Stimulated activated CD4-positive, alpha-beta T cell treated with anti-CD3 and anti-CD28 coated beads, Interleukin-4, amount 100 ng/mL, for 24 hours (primary cell): Measurements from ENCODE around the gene OGFOD3.
"Not testable (repeated sequence)": the region's sequence is repeated elsewhere in the genome, so short reads cannot be mapped to it uniquely, and the experiment has no call there.

Source experiments
- DNase-seq: peaks from one replicate; pipeline ENCODE4 v3.0.0-alpha.2; 2020

The OGFOD3 gene, protein sequence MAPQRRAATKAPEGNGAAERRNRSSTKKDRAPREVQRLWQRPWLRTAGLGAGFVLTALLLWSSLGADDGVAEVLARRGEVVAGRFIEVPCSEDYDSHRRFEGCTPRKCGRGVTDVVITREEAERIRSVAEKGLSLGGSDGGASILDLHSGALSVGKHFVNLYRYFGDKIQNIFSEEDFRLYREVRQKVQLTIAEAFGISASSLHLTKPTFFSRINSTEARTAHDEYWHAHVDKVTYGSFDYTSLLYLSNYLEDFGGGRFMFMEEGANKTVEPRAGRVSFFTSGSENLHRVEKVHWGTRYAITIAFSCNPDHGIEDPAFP

DNA sequence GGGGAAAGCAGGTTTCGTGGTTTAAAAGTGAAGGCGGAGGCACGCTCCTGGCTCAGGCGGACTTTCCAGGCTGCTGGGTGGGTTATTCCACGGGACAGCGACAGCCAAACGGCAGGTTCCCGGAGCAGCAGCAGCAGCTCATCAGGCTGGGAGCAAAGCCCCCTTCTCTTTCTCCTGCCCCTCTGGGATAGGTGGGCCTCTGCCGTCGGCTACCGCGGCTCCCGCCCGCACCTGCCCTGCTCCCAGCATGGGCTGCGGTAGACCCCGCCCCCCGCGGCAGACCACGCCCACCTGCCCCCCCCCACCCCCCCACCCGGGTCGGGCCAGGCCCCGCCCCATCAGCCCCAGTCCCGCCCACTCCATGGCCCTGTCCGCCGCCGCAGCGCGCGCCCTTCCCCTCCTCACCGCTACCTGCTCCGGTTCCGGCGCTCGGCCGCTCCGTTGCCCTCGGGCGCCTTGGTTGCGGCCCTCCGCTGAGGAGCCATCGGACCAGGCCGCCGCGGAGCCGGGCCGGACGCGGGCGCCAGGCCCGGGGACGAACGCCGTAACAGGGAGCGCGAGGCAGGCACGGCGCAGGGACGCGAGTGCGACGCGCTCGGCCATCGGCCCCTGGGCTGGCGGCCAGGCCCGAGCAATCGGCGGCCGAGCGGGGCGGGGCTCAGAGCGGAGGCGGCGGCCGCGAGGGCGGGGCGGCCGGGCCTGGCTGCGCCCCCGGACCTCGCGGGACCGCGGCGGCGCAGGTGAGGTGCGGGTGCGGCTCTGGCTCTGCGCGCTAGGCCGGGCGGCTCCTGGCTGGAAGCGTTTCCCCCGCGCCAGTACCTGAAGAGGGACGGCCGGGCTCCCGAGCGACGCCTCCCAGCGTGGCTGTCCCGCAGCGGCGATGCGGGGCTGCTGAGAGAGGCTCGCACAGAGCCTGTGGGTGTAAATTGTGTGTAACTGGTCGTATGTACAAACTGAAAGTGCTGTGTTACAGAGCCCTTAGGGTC lies at the start of gene OGFOD3, which contains the start of gene HEXD:
TSS of gene OGFOD3 (minus strand) at position 586 of the 986 bp plus-strand sequence. CDS start at position 485, 101 bp downstream.
TSS of gene HEXD (plus strand) at position 347 of the 986 bp plus-strand sequence. CDS start 1,453 bp downstream, outside the sequence.
- DNase-seq: peak; percentile 80

DNA sequence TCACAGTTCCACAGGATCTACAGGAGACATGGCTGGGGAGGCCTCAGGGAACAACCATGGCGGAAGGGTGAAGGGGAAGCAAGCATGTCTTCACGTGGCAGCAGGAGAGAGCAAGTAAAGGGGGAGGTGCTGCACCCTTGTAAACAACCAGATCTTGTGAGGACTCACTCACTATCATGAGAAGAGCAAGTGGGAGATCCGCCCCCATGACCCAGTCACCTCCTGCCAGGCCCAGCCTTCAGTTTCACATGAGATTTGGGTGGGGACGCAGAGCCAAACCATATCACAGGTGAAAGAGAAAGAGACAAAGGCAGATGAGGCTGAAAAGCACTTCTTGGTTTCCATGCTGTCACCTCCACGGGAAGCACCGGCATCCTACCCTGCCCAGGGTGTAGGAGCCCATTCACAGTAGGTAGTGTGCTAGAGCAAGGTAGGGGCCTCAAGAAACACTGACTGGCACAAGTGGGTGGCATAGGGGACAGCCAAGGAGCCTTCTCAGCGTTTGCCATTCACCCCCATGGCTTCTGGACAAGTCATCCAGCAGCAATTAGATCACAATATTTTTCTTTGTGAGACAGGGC lies 46.7 kb upstream of the OGFOD3 start:
- no peak for DNase-seq

DNA sequence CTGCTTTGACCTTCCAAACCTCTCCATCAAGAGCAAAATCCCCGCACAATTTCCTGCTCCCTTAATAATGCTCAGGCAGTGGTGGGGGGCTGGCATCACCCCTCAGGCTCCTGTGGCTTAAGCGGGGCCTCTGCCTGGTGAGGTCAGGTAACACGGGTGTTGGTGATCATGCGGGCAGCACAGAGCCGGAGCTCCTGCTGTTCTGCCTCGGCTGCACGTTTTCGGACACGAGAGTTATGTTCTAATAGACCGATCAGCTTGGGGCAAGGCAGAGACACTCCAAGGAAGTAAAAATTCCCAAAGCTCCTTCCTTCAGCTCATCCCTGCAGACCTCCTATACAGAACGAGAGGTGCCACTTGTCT lies 46.2 kb upstream of the OGFOD3 start:
- DNase-seq: no peak

- no peak for DNase-seq
Measured at GRCh38 chr17:82463925-82464566, 45.7 kb upstream of the OGFOD3 start.

DNA sequence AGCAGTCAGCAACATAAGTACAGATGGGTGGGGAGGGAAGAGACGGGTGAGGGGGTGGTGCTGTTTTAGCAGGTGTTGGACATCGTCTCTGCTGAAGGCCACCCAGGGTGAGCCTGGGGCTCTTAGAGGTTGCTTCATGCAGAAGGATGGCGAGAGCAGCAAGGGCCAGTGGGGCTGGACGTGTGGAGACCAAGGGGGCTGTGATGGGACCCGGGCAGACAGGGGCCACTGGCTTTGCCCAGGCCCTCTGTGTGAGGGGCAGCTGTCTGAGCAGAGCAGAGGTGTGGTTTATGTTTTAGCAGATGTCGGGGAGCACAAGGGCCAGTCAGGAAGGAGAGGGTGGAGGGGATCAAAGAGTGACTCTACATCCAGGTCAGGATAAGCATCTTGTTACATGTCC lies 45.0 kb upstream of the OGFOD3 start:
- no peak for DNase-seq

- no peak for DNase-seq
Measured at GRCh38 chr17:82461827-82462524, 43.6 kb upstream of the OGFOD3 start.

DNA sequence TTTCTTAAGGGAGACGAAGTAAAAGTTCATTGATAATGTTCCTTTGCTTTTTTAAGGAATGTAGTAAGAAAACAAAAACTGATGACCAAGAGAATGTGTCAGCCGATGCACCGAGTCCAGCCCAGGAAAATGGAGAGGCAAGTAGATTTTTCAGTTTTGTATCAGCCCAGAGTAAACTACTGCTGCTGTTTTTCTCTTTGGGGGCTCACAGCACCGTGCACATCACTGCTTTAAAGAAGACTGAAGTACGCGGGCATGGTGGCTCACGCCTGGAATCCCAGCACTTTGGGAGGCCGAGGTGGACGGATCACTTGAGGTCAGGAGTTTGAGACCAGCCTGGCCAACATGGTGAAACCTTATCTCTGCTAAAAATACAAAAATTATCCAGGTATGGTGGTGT lies 41.5 kb upstream of the OGFOD3 start:
- not testable (repeated sequence) for DNase-seq

DNA sequence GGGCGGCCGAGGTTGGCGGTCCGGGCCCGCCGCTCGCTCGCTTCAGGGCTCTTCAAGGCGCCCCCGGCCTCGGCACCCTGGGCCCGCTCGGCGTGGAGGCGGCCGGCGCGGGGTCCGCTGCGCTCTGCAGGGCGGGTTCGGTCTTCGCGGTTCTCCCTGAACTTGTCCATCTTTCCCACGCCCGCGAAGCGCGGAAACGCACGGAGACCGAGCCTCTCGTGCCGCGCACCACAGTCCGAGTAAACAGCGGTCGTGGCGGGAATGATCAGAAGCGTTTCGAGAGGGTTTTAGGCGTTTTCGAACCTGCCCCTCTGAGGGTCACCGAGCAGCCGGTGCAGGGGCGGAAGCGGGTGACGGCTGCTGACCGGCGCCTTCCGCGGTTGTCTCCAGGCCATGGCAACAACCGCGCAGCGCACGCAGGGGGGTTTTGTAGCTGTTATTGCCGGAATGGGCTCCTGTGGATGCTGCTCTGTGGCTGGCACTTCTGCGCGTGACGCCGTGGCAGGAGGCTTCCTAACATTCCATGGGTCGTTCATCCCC lies 40.6 kb upstream of the OGFOD3 start:
- no peak for DNase-seq

- DNase-seq: peak; percentile 97
Measured at GRCh38 chr17:82458179-82458884, 39.9 kb upstream of the OGFOD3 start, which contains the start of gene NARF. Gene NARF, plus strand, starts transcription at chr17:82458741. Its CDS starts 63 bp downstream, at chr17:82458804.

DNA sequence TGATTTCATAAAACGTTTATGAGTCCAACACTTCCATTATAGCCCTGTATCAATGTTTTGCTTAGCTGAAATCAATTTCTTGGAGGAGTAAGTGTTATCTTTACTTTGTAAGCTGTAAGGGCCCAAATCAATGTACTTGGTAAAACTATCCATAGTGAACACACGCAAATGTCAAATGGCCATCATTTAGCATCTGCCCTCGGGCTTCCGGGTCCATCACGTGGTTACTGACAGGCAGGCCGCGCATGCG lies 39.5 kb upstream of the OGFOD3 start:
- DNase-seq: no peak

GRCh38 chr17:82457073-82457928 lies 38.9 kb upstream of the OGFOD3 start:
- DNase-seq: no peak

DNA sequence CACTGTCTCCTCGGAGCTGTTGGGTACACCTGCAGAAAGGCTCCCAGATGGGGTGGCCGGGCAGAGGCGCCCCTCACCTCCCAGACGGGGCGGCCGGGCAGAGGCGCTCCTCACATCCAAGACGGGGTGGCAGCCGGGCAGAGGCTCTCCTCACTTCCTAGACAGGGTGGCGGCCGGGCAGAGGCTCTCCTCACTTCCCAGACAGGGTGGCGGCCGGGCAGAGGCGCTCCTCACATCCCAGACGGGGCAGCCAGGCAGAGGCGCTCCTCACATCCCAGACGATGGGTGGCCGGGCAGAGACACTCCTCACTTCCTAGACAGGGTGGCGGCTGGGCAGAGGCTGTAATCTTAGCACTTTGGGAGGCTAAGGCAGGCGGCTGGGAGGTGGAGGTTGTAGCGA lies 35.3 kb upstream of the OGFOD3 start:
- not testable (repeated sequence) for DNase-seq

DNA sequence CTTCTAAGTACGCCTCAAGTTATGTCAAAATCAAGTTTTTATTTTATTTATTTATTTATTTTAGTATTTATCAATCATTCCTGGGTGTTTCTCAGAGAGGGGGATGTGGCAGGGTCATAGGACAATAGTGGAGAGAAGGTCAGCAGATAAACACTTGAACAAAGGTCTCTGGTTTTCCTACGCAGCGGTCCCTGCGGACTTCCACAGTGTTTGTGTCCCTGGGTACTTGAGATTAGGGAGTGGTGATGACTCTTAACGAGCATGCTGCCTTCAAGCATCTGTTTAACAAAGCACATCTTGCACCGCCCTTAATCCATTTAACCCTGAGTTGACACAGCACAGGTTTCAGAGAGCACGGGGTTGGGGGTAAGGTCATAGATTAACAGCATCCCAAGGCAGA lies 34.8 kb upstream of the OGFOD3 start:
- DNase-seq: not testable (repeated sequence)

- no peak for DNase-seq
Measured at GRCh38 chr17:82452162-82452561, 33.8 kb upstream of the OGFOD3 start.

GRCh38 chr17:82450357-82451106 lies 32.1 kb upstream of the OGFOD3 start, which contains the start of gene CYBC1:
Gene CYBC1, minus strand, starts transcription at chr17:82450752. Its CDS starts 1,498 bp downstream, at chr17:82449254.
- DNase-seq: peak; percentile 94

- peak; percentile 62 for DNase-seq
Measured at GRCh38 chr17:82449883-82450356, 31.5 kb upstream of the OGFOD3 start.

DNA sequence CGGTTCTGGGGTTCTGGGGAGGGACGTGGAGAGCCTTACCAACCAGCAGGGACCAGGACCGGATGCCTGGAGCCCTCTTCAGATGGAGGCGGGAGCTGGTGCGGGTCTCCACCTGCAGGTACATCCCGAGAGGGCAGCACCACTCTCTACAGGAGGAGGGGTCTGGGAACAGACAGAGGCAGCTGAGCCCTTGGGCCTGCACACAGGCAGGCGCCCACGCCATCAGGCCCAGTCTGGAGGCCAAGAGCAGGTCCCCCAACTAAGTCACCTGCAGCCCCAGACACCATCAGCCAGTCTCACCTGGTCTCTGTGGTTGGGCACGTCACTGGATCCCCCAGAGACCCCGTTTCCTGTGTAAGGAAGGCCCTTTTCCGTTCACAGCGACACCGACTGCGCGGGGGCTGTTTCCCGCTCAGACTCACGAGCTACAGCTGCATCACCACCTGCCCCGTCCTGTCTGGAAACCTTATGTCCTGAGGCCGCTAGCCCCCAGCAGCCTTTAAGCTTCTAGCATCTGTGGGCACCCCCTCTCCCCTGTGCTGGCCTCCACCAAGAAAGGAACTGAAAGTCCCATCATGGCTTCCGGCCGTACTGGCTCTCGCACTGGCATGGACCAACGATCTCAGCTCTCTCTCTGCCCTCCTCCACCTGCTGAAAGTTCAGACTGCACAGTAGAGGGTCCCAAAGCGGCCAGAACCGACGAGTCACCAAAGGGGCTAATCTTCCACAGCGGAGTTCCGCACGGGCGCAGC lies 30.9 kb upstream of the OGFOD3 start:
- DNase-seq: peak; percentile 61

GRCh38 chr17:82447876-82448275 lies 29.5 kb upstream of the OGFOD3 start:
- DNase-seq: no peak

GRCh38 chr17:82446649-82447048 lies 28.3 kb upstream of the OGFOD3 start:
- DNase-seq: no peak
